Thyroid gland (tissue), 4 donors: ENCODE data around the gene BCL6B. TPM values are rescaled to one million over a fixed set of nuclear protein-coding genes. Genes with fewer than 3 reads are reported as not detected.

Experiments
- DNase-seq, 2 donors: peaks; one replicate each; pipeline ENCODE4 v3.0.0-alpha.2; 2019
- H3K27ac ChIP-seq, 3 donors: fragments of 200-600 bp; sonication (generic); 1 replicate in 2 of 3; 2 replicates in 1 of 3; pipeline ENCODE4 v1.5.1; 2016 to 2019; ENCODE audit warnings: mild to moderate bottlenecking in 1 of 3, moderate library complexity in 1 of 3
- H3K27me3 ChIP-seq: fragments of 200-600 bp; sonication (generic); one replicate; pipeline ENCODE4 v1.5.1; 2019
- H3K36me3 ChIP-seq, 2 donors: fragments of 200-600 bp; sonication (generic); one replicate each; pipeline ENCODE4 v1.5.1; 2016 to 2019
- H3K4me1 ChIP-seq, 2 donors: fragments of 200-600 bp; sonication (generic); one replicate each; pipeline ENCODE4 v1.5.1; 2017 to 2019
- H3K4me3 ChIP-seq, 3 donors: fragments of 200-600 bp; sonication (generic); replicated peaks in 1 of 3; 1 replicate in 2 of 3; 2 replicates in 1 of 3; pipeline ENCODE4 v1.5.1; 2016; ENCODE audit warnings: mild to moderate bottlenecking in 1 of 3
- H3K9me3 ChIP-seq: fragments of 200-600 bp; sonication (generic); one replicate; pipeline ENCODE4 v1.5.1; 2017
- POLR2A ChIP-seq, 2 donors: fragments of 450-650 bp; IDR thresholded peaks; one replicate each; pipeline ENCODE4 v1.6.1; 2017; ENCODE audit warnings: antibody characterized with exemption in 2 of 2, mild to moderate bottlenecking in 2 of 2, moderate library complexity in 1 of 2
- WGBS, 2 donors: methylation state at CpG; one replicate each; pipeline ENCODE4 v1.1.5; 2017; 5-methylcytosine and 5-hydroxymethylcytosine counted together
- intact Hi-C: fragments of 100-400 bp; cut with DNase I; formaldehyde crosslinking; loops from one replicate; pipeline ENCODE4 v1.15.1; 2023
- total RNA-seq, 4 donors: library from RNA; depleted of rRNA; stranded (reverse); fragments of >200 nt; gene quantifications; one replicate each; pipeline ENCODE4 v1.2.3, GENCODE V29; 2016
- TF ChIP-seq, protein P1 (sequence below), 6 experiments: fragments of 200-600 bp in 3 of 6; fragments of 450-650 bp in 3 of 6; sonication (generic) in 3 of 6; IDR thresholded peaks; one replicate each; pipeline ENCODE4 v1.5.1; 2016 to 2019; ENCODE audit warnings: antibody characterized with exemption in 6 of 6, mild to moderate bottlenecking in 2 of 6, inconsistent platforms in 1 of 6, moderate library complexity in 1 of 6

Gene BCL6B
- total RNA-seq, 4 donors from 2014 or later: 3.1 to 18.9 (median 7.6) TPM

DNA sequence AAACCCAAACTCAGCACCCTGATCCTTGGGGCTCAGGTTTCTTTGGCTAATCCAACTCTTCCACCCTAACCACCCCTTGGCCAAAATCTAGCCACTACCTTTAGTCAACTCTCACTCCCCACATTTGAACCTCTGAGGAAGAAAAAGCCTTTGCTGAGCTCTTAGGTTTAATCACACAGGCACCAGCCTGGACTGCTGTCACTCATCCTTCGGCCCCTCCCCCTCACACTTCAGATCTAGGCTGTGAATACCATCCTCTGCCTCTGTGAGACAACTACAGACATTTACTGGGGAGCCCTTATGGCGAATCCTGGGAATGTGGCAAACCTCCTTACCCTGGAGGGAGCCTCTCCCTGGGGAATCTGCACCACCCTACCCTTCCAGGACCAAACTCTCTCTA, 15.7 kb upstream of the BCL6B start:
- Histone ChIP-seq H3K36me3 (peaks cover 3 to 4% of the 10 kb centered on the region in 2 donors), H3K27ac (no peak overlapping the region), H3K4me1 (peaks cover 14 to 16% of the 10 kb centered on the region in 2 donors), H3K9me3 (no peaks in the 10 kb centered on the region), H3K27me3 (no peaks in the 10 kb centered on the region), H3K4me3 (no peak overlapping the region)
- 86% methylated on average over 2 of the region's 2 CpGs for WGBS, 2 donors
- DNase-seq: no peak
- TF ChIP-seq, protein P1, sequence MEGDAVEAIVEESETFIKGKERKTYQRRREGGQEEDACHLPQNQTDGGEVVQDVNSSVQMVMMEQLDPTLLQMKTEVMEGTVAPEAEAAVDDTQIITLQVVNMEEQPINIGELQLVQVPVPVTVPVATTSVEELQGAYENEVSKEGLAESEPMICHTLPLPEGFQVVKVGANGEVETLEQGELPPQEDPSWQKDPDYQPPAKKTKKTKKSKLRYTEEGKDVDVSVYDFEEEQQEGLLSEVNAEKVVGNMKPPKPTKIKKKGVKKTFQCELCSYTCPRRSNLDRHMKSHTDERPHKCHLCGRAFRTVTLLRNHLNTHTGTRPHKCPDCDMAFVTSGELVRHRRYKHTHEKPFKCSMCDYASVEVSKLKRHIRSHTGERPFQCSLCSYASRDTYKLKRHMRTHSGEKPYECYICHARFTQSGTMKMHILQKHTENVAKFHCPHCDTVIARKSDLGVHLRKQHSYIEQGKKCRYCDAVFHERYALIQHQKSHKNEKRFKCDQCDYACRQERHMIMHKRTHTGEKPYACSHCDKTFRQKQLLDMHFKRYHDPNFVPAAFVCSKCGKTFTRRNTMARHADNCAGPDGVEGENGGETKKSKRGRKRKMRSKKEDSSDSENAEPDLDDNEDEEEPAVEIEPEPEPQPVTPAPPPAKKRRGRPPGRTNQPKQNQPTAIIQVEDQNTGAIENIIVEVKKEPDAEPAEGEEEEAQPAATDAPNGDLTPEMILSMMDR (IDR thresholded peaks at IDR 0.05): no peak
- no peak for TF ChIP-seq POLR2A (IDR thresholded peaks at IDR 0.05)
- intact Hi-C loops: no loop called here

DNA sequence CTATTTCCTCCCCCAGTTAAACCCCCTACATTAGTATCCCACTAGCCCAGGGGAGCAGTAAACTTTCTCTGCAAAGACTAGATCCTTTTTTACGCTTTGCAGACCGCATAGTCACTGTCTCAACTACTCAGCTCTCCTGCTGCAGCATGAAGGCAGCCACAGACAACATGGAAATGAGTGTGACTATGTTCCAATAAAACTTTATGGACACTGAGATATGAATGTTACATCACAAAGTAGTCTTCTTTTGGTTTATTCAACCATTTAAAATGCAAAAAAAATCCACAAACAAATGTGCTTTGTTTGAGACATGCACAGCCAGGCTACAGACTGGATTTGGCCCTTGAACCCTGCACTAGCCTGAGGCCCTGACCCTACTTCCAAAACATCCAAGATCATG, 12.3 kb upstream of the BCL6B start:
- Histone ChIP-seq H3K27me3 (no peaks in the 10 kb centered on the region), H3K27ac (no peak overlapping the region), H3K9me3 (no peaks in the 10 kb centered on the region), H3K36me3 (no peaks in the 10 kb centered on the region), H3K4me1 (peaks cover 27 to 35% of the 10 kb centered on the region in 2 donors), H3K4me3 (no peak overlapping the region)
- intact Hi-C loops: no loop called here
- no peak for DNase-seq
- TF ChIP-seq POLR2A (IDR thresholded peaks at IDR 0.05): no peak
- TF ChIP-seq, protein P1 (IDR thresholded peaks at IDR 0.05): no peak
- 96 to 98% methylated on average over 2 of the region's 2 CpGs for WGBS, 2 donors

DNA sequence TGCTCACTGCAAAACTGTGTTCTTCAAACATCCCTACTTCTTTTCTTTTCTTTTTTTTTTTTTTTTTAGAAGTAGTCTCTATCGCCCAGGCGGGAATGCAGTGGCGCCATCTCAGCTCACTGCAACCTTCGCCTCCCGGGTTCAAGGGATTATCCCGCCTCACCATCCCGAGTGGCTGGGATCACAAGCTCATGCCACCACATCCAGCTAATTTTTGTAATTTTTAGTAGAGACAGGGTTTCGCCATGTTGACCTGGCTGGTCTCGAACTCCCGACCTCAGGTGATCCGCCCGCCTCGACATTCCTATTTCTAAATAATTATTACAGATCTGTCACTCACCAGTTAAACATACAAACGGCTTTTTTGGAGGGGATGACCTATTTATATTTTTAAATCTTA, 11.4 kb upstream of the BCL6B start:
- peaks cover 35 to 36% of the 10 kb centered on the region in 2 donors for H3K4me1 ChIP-seq
- no peaks in the 10 kb centered on the region for H3K27me3 ChIP-seq
- no peaks in the 10 kb centered on the region for H3K9me3 ChIP-seq
- H3K36me3 ChIP-seq: no peaks in the 10 kb centered on the region
- no peak overlapping the region for H3K27ac ChIP-seq
- no peak for DNase-seq
- intact Hi-C loops: no loop called here
- WGBS, 2 donors: 51 to 54% methylated on average over 14 of the region's 14 CpGs
- peak overlapping the region; percentile 70 to 98 (median 73) for H3K4me3 ChIP-seq
- TF ChIP-seq POLR2A (IDR thresholded peaks at IDR 0.05): no peak
- TF ChIP-seq, protein P1 (IDR thresholded peaks at IDR 0.05): no peak

DNA sequence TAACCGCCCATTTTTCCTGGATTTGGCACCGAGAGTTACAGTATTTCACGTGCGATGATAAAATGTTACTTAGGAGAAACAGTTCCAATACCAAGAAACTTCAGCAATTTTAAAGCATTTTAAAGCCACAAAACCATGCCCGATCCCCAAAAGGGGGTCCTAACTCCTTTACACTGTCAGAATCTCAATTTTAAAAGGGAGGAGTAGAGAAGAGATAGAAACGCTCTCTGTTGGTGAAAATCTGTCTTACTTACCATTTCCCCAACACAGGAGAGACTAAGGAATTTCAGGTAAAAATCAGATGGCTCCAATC, 11.0 kb upstream of the BCL6B start:
- DNase-seq: no peak
- peaks cover 35 to 37% of the 10 kb centered on the region in 2 donors for H3K4me1 ChIP-seq
- 1% methylated on average over 6 of the region's 6 CpGs for WGBS, 2 donors

DNA sequence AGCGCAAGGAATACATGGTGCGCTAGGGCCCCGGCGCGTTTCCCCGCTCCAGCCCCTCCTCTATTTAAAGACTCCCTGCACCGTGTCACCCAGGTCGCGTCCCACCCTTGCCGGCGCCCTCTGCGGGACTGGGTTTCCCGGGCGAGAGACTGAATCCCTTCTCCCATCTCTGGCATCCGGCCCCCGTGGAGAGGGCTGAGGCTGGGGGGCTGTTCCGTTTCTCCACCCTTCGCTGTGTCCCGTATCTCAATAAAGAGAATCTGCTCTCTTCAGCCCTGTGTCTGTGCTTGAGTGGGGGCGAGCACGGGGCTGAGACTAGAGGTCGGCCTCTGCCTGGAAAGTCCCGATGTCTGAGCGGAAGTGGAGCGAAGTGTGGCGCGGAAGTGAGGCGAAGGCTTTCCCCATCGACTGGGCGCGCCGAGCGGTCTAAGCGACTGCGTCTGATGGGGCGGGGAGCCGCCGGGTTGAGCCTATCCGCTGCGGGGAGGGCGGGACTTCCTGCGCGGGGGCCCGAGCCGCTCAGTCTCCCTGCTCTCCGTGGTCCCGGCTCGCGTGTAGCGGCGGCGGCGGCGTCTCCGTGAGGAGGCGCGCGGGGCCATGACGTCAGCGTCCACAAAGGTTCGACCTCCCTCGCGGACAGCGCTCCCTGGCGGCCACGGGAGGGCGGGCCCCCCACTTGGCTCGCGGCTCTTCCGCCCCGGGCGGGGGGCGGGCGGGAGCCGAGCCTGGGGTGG, 8.4 kb upstream of the BCL6B start:
- H3K27ac ChIP-seq: peak overlapping the region; percentile 92 to 98 (median 94)
- TF ChIP-seq POLR2A (IDR thresholded peaks at IDR 0.05): peak in 1 of 2 donors; percentile 76
- TF ChIP-seq, protein P1 (IDR thresholded peaks at IDR 0.05): peak; percentile 32 to 92 (median 72)
- WGBS, 2 donors: 1 to 9% methylated on average over 11 to 19 of the region's 75 CpGs
- H3K36me3 ChIP-seq: no peaks in the 10 kb centered on the region
- intact Hi-C loops: no loop called here
- no peaks in the 10 kb centered on the region for H3K27me3 ChIP-seq
- DNase-seq: peak; percentile 99
- H3K4me1 ChIP-seq: peaks cover 35 to 49% of the 10 kb centered on the region in 2 donors
- peak overlapping the region in 2 of 3 donors; percentile 55 to 73 for H3K4me3 ChIP-seq
- H3K9me3 ChIP-seq: no peaks in the 10 kb centered on the region

More for the DNA sequence above, 11.0 kb upstream of the BCL6B start:
- Histone ChIP-seq H3K36me3 (no peaks in the 10 kb centered on the region), H3K27me3 (no peaks in the 10 kb centered on the region), H3K9me3 (no peaks in the 10 kb centered on the region), H3K4me3 (peak overlapping the region; percentile 70 to 98 (median 73)), H3K27ac (peak overlapping the region; percentile 92 to 98 (median 94))
- intact Hi-C loops: no loop called here
- TF ChIP-seq, protein P1 (IDR thresholded peaks at IDR 0.05): no peak
- no peak for TF ChIP-seq POLR2A (IDR thresholded peaks at IDR 0.05)
